ENCODE measurements around the gene COX4I1. TPM values are rescaled to one million over a fixed set of nuclear protein-coding genes. Genes with fewer than 3 reads are reported as not detected.

The COX4I1 gene
- total RNA-seq, 1 donor from 2014 or later, result 459 TPM

- no peak overlapping the region for H3K4me3 Mint-ChIP-seq (ENCODE audit: unreplicated experiment)
- H3K27ac Mint-ChIP-seq (ENCODE audit: unreplicated experiment), result peak overlapping the region; percentile 77
- no peaks in the 10 kb centered on the region for H3K27me3 ChIP-seq (ENCODE audit: insufficient read depth, low read length)
- FAIRE-seq, result peak; percentile 5
- H3K4me1 Mint-ChIP-seq (ENCODE audit: low read depth, unreplicated experiment), result peaks cover 11% of the 10 kb centered on the region
- no peaks in the 10 kb centered on the region for H3K9me3 ChIP-seq (ENCODE audit: insufficient read depth, low read depth, low read length)
- no peaks in the 10 kb centered on the region for H4K20me1 ChIP-seq (ENCODE audit: insufficient read depth, low read length)
- peaks cover 8% of the 10 kb centered on the region for H3K27me3 Mint-ChIP-seq (ENCODE audit: low read depth, unreplicated experiment)
- H3K79me2 ChIP-seq (ENCODE audit: insufficient read depth, low read length), result no peaks in the 10 kb centered on the region
- no peaks in the 10 kb centered on the region for H3K36me3 ChIP-seq (ENCODE audit: insufficient read depth, low read length)
- H3K36me3 Mint-ChIP-seq (ENCODE audit: low read depth, unreplicated experiment), result peaks cover 10% of the 10 kb centered on the region
- peak overlapping the region; percentile 32 for H3K27ac ChIP-seq (ENCODE audit: low read depth, low read length)
- H2AFZ ChIP-seq (ENCODE audit: low read depth, low read length), result peak overlapping the region; percentile 48
- H3K9me3 Mint-ChIP-seq (ENCODE audit: unreplicated experiment), result no peaks in the 10 kb centered on the region
- H3K9ac ChIP-seq (ENCODE audit: low read length), result no peak overlapping the region
- peak; percentile 78 for DNase-seq (ENCODE audit: low read depth)
- H3K4me1 ChIP-seq (ENCODE audit: insufficient read depth, low read length), result peaks cover 10% of the 10 kb centered on the region
- TF ChIP-seq, protein P1, sequence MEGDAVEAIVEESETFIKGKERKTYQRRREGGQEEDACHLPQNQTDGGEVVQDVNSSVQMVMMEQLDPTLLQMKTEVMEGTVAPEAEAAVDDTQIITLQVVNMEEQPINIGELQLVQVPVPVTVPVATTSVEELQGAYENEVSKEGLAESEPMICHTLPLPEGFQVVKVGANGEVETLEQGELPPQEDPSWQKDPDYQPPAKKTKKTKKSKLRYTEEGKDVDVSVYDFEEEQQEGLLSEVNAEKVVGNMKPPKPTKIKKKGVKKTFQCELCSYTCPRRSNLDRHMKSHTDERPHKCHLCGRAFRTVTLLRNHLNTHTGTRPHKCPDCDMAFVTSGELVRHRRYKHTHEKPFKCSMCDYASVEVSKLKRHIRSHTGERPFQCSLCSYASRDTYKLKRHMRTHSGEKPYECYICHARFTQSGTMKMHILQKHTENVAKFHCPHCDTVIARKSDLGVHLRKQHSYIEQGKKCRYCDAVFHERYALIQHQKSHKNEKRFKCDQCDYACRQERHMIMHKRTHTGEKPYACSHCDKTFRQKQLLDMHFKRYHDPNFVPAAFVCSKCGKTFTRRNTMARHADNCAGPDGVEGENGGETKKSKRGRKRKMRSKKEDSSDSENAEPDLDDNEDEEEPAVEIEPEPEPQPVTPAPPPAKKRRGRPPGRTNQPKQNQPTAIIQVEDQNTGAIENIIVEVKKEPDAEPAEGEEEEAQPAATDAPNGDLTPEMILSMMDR (IDR thresholded peaks at IDR 0.05; ENCODE audit: insufficient read depth, low read depth, low read length), result no peak
- no peak for TF ChIP-seq EZH2 (IDR thresholded peaks at IDR 0.05; ENCODE audit: insufficient read depth, low read length)
- peak overlapping the region; percentile 55 for H3K4me2 ChIP-seq (ENCODE audit: low read length)
- no peak overlapping the region for H3K4me3 ChIP-seq (ENCODE audit: insufficient read depth, low read depth, low read length)
Measured at GRCh38 chr16:85767531-85767930, 32.0 kb upstream of the COX4I1 start.

DNA sequence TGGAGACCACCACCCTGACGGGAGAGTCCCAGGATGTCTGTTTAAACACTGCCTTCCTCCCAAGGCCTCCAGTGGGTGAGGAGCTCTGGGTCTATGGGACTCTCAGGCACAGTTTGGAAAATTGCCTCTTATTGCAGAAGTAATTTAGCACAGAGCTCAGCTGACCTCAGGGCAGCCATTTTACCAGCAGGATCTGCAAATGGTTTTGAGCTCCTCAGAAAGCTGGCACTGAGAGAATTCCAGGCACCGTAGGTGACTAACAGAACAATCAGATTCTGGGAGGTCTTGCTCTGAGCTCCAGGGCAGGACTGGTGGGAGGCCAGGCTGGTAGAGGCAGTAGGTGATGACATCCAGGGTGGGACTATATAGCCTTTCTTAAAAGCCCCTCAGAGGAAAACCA lies 31.3 kb upstream of the COX4I1 start:
- no peak overlapping the region for H2AFZ ChIP-seq (ENCODE audit: low read depth, low read length)
- DNase-seq (ENCODE audit: low read depth) (no peak), FAIRE-seq (no peak)
- no peaks in the 10 kb centered on the region for H3K27me3 ChIP-seq (ENCODE audit: insufficient read depth, low read length)
- Mint-ChIP-seq H3K4me1 (ENCODE audit: low read depth, unreplicated experiment) (peaks cover 11% of the 10 kb centered on the region), H3K27me3 (ENCODE audit: low read depth, unreplicated experiment) (peaks cover 4% of the 10 kb centered on the region), H3K4me3 (ENCODE audit: unreplicated experiment) (no peak overlapping the region), H3K36me3 (ENCODE audit: low read depth, unreplicated experiment) (peaks cover 10% of the 10 kb centered on the region), H3K27ac (ENCODE audit: unreplicated experiment) (peak overlapping the region; percentile 68), H3K9me3 (ENCODE audit: unreplicated experiment) (no peaks in the 10 kb centered on the region)
- peaks cover 10% of the 10 kb centered on the region for H3K4me1 ChIP-seq (ENCODE audit: insufficient read depth, low read length)
- peak overlapping the region; percentile 55 for H3K4me2 ChIP-seq (ENCODE audit: low read length)
- TF ChIP-seq EZH2 (IDR thresholded peaks at IDR 0.05; ENCODE audit: insufficient read depth, low read length), result no peak
- TF ChIP-seq, protein P1 (IDR thresholded peaks at IDR 0.05; ENCODE audit: insufficient read depth, low read depth, low read length), result no peak
- no peak overlapping the region for H3K4me3 ChIP-seq (ENCODE audit: insufficient read depth, low read depth, low read length)
- no peaks in the 10 kb centered on the region for H3K9me3 ChIP-seq (ENCODE audit: insufficient read depth, low read depth, low read length)
- no peaks in the 10 kb centered on the region for H3K79me2 ChIP-seq (ENCODE audit: insufficient read depth, low read length)
- H3K27ac ChIP-seq (ENCODE audit: low read depth, low read length), result no peak overlapping the region
- H4K20me1 ChIP-seq (ENCODE audit: insufficient read depth, low read length), result no peaks in the 10 kb centered on the region
- no peaks in the 10 kb centered on the region for H3K36me3 ChIP-seq (ENCODE audit: insufficient read depth, low read length)
- H3K9ac ChIP-seq (ENCODE audit: low read length), result no peak overlapping the region

DNA sequence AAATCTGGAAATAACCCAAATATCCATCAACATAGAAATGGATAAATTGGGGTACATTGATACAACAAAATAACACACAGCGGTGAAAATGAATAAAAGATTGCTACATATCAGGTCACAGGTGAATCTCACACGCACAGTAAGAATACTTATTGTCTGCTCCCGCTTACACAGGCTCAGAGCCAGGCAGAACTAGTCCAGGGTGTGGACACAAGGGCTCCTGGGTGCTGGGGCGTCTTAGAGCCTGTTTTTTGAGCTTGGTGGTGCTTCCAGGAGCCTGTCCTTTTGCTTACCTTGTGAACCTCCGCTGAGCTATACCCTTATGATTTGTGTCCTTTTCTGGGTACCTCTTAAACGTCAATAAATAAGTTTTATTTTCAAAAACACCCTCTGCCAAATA lies 28.8 kb upstream of the COX4I1 start:
- no peak overlapping the region for H3K4me2 ChIP-seq (ENCODE audit: low read length)
- no peak for DNase-seq (ENCODE audit: low read depth)
- no peaks in the 10 kb centered on the region for H4K20me1 ChIP-seq (ENCODE audit: insufficient read depth, low read length)
- Mint-ChIP-seq H3K4me3 (ENCODE audit: unreplicated experiment) (no peak overlapping the region), H3K4me1 (ENCODE audit: low read depth, unreplicated experiment) (peaks cover 8% of the 10 kb centered on the region), H3K27me3 (ENCODE audit: low read depth, unreplicated experiment) (no peaks in the 10 kb centered on the region), H3K27ac (ENCODE audit: unreplicated experiment) (no peak overlapping the region), H3K36me3 (ENCODE audit: low read depth, unreplicated experiment) (peaks cover 7% of the 10 kb centered on the region), H3K9me3 (ENCODE audit: unreplicated experiment) (no peaks in the 10 kb centered on the region)
- peaks cover 4% of the 10 kb centered on the region for H3K36me3 ChIP-seq (ENCODE audit: insufficient read depth, low read length)
- H3K9ac ChIP-seq (ENCODE audit: low read length), result no peak overlapping the region
- no peaks in the 10 kb centered on the region for H3K79me2 ChIP-seq (ENCODE audit: insufficient read depth, low read length)
- no peak overlapping the region for H3K4me3 ChIP-seq (ENCODE audit: insufficient read depth, low read depth, low read length)
- H3K9me3 ChIP-seq (ENCODE audit: insufficient read depth, low read depth, low read length), result no peaks in the 10 kb centered on the region
- no peak overlapping the region for H3K27ac ChIP-seq (ENCODE audit: low read depth, low read length)
- no peaks in the 10 kb centered on the region for H3K27me3 ChIP-seq (ENCODE audit: insufficient read depth, low read length)
- TF ChIP-seq, protein P1 (IDR thresholded peaks at IDR 0.05; ENCODE audit: insufficient read depth, low read depth, low read length), result no peak
- TF ChIP-seq EZH2 (IDR thresholded peaks at IDR 0.05; ENCODE audit: insufficient read depth, low read length), result no peak
- FAIRE-seq, result no peak
- peaks cover 10% of the 10 kb centered on the region for H3K4me1 ChIP-seq (ENCODE audit: insufficient read depth, low read length)
- H2AFZ ChIP-seq (ENCODE audit: low read depth, low read length), result no peak overlapping the region

All from astrocyte (in vitro differentiated cells and primary cell).